Panc1 (cell line): ENCODE data around the gene ETNPPL. TPM values are rescaled to one million over a fixed set of nuclear protein-coding genes. Genes with fewer than 3 reads are reported as not detected.
"Not testable (repeated sequence)": the region's sequence is repeated elsewhere in the genome, so short reads cannot be mapped to it uniquely, and the experiment has no call there.

ENCODE experiments used
- ATAC-seq: fragments of 200-7000 bp; cut with Tn5 transposase; 2 replicates; pipeline ENCODE4 v1.9.1; 2020; ENCODE audit warnings: mild to moderate bottlenecking, moderate library complexity
- BruUV-seq: library from RNA; stranded (reverse); fragments of 400-500 nt; replicated peaks from 2 replicates; lab custom pipeline; 2021; lab: Mats Ljungman, UMichigan
- CTCF ChIA-PET: fragments of 300-600 bp; sonication (Branson Sonifier 250); formaldehyde crosslinking; loops from one replicate; lab custom pipeline; 2022; ENCODE audit warnings: antibody characterized with exemption; lab: Charles Lee
- POLR2A ChIA-PET: fragments of 300-600 bp; sonication (Branson Sonifier 250); formaldehyde crosslinking; loops from one replicate; lab custom pipeline; 2022; ENCODE audit warnings: antibody characterized with exemption; lab: Charles Lee
- DNase-seq: peaks from one replicate; pipeline ENCODE4 v3.0.0-alpha.2; 2010; ENCODE audit warnings: low read depth, low spot score
- H3K27ac ChIP-seq: 2 replicates; pipeline ENCODE4 v1.5.1; 2011; ENCODE audit warnings: mild to moderate bottlenecking, low read length, inconsistent platforms
- H3K27me3 ChIP-seq: fragments of 200-500 bp; sonication (Bioruptor generic); 2 replicates; pipeline ENCODE4 v1.6.0; 2014; ENCODE audit warnings: low read length, inconsistent platforms; ENCODE audit not compliant: control insufficient read depth, insufficient read depth
- H3K36me3 ChIP-seq: fragments of 200-500 bp; sonication (Bioruptor generic); 2 replicates; pipeline ENCODE4 v1.5.1; 2014; ENCODE audit warnings: inconsistent platforms, mild to moderate bottlenecking, low read length, moderate library complexity; ENCODE audit not compliant: control insufficient read depth, insufficient read depth
- H3K4me1 ChIP-seq: 2 replicates; pipeline ENCODE4 v1.5.1; 2011; ENCODE audit warnings: inconsistent platforms, mild to moderate bottlenecking, low read length, moderate library complexity; ENCODE audit not compliant: control insufficient read depth, insufficient read depth
- H3K4me3 ChIP-seq, 2 experiments: 2 replicates each; pipeline ENCODE4 v1.5.1; 2011 to 2012; ENCODE audit warnings: low read depth in 2 of 2, low read length in 2 of 2, mild to moderate bottlenecking in 2 of 2, inconsistent platforms in 1 of 2, moderate library complexity in 1 of 2
- H3K9me3 ChIP-seq: fragments of 200-500 bp; sonication (Bioruptor generic); 2 replicates; pipeline ENCODE4 v1.5.1; 2014; ENCODE audit warnings: low read depth, mild to moderate bottlenecking, inconsistent platforms, low read length, moderate library complexity; ENCODE audit not compliant: control insufficient read depth, insufficient read depth
- CTCF ChIP-seq: fragments of 450-650 bp; IDR thresholded peaks from 2 replicates; pipeline ENCODE4 v1.5.1; 2017; ENCODE audit warnings: mild to moderate bottlenecking
- POLR2AphosphoS5 ChIP-seq: IDR thresholded peaks from 2 replicates; pipeline ENCODE4 v1.6.1; 2012; ENCODE audit warnings: mild to moderate bottlenecking, low read depth, low read length, moderate library complexity
- REST ChIP-seq, 2 experiments: IDR thresholded peaks; 2 replicates each; pipeline ENCODE4 v1.6.1; 2011 to 2012; ENCODE audit warnings: low read depth in 2 of 2, control low read depth in 1 of 2, low read length in 1 of 2, mild to moderate bottlenecking in 1 of 2, moderate library complexity in 1 of 2; ENCODE audit not compliant: insufficient read depth in 1 of 2
- SIN3A ChIP-seq: IDR thresholded peaks from 2 replicates; pipeline ENCODE4 v1.6.1; 2012; ENCODE audit warnings: low read depth, mild to moderate bottlenecking, low read length, moderate library complexity, borderline replicate concordance; ENCODE audit not compliant: insufficient read depth
- TCF7L2 ChIP-seq: IDR thresholded peaks from 2 replicates; pipeline ENCODE4 v1.6.1; 2011; ENCODE audit warnings: mild to moderate bottlenecking, low read depth, low read length, inconsistent platforms
- in situ Hi-C: cut with HindIII; loops from 2 replicates; pipeline ENCODE4 v1.10.0; 2016; ENCODE audit warnings: low sequenced_read_pairs, low pct_unique_long_range_greater_than_20kb
- intact Hi-C: fragments of 100-400 bp; cut with micrococcal nuclease; formaldehyde crosslinking; loops from one replicate; pipeline ENCODE4 v1.10.0; 2022; ENCODE audit not compliant: unreplicated experiment
- total RNA-seq: library from RNA; stranded (reverse); gene quantifications from one replicate; pipeline ENCODE4 v1.2.1, GENCODE V29; 2021; ENCODE audit not compliant: unreplicated experiment

ETNPPL gene
- total RNA-seq, 1 experiment from 2014 or later: not detected

- intact Hi-C loops: no loop called here
- H3K4me1 ChIP-seq: no peaks in the 10 kb centered on the region
- H3K36me3 ChIP-seq: no peaks in the 10 kb centered on the region
- in situ Hi-C loops: no loop called here
- no TSS peak for BruUV-seq
- CTCF ChIA-PET: no interaction called here
- H3K27me3 ChIP-seq: no peaks in the 10 kb centered on the region
- TF ChIP-seq SIN3A (no peak), CTCF (no peak)
- H3K9me3 ChIP-seq: no peaks in the 10 kb centered on the region
- ATAC-seq (no peak), DNase-seq (no peak)
- POLR2A ChIA-PET: no interaction called here
- H3K4me3 ChIP-seq: no peak overlapping the region
- no peak overlapping the region for H3K27ac ChIP-seq
Measured at GRCh38 chr4:108714880-108715279, 48.0 kb downstream of the ETNPPL start.

- in situ Hi-C loops, ATAC-seq, DNase-seq, BruUV-seq, H3K4me1 ChIP-seq, CTCF ChIA-PET, intact Hi-C loops, H3K4me3 ChIP-seq, H3K27me3 ChIP-seq, H3K27ac ChIP-seq, POLR2A ChIA-PET, H3K9me3 ChIP-seq, H3K36me3 ChIP-seq: not testable (repeated sequence)
Measured at GRCh38 chr4:108710578-108710977, 52.3 kb downstream of the ETNPPL start.

- H3K9me3 ChIP-seq: no peaks in the 10 kb centered on the region
- no TSS peak for BruUV-seq
- ATAC-seq: no peak
- H3K36me3 ChIP-seq: no peaks in the 10 kb centered on the region
- in situ Hi-C loops (no loop called here), intact Hi-C loops (no loop called here)
- TF ChIP-seq REST (IDR thresholded peaks at IDR 0.05; ENCODE audit: insufficient read depth in 1 of 2, low read depth in 2 of 2, low read length in 1 of 2) (no peak), TCF7L2 (no peak), CTCF (no peak), POLR2AphosphoS5 (no peak), SIN3A (no peak)
- H3K4me3 ChIP-seq: no peak overlapping the region
- H3K27me3 ChIP-seq: no peaks in the 10 kb centered on the region
- ChIA-PET POLR2A (no interaction called here), CTCF (no interaction called here)
- H3K27ac ChIP-seq: no peak overlapping the region
- no peaks in the 10 kb centered on the region for H3K4me1 ChIP-seq
- DNase-seq: no peak
Measured at GRCh38 chr4:108709722-108710121, 53.1 kb downstream of the ETNPPL start.
